Suprapubic skin (tissue), 4 donors: ENCODE data around the gene DCAF10. TPM values are rescaled to one million over a fixed set of nuclear protein-coding genes. Genes with fewer than 3 reads are reported as not detected.

Source experiments
- DNase-seq, 2 donors: peaks; one replicate each; pipeline ENCODE4 v3.0.0-alpha.2; 2019; ENCODE audit warnings: low spot score in 2 of 2
- H3K27ac ChIP-seq: fragments of 200-600 bp; sonication (generic); one replicate; pipeline ENCODE4 v1.5.1; 2019
- H3K27me3 ChIP-seq: fragments of 200-600 bp; sonication (generic); one replicate; pipeline ENCODE4 v1.5.1; 2019
- H3K36me3 ChIP-seq: fragments of 200-600 bp; sonication (generic); one replicate; pipeline ENCODE4 v1.5.1; 2019
- H3K4me1 ChIP-seq: fragments of 200-600 bp; sonication (generic); one replicate; pipeline ENCODE4 v1.5.1; 2019
- H3K4me3 ChIP-seq: fragments of 200-600 bp; sonication (generic); one replicate; pipeline ENCODE4 v1.5.1; 2019; ENCODE audit warnings: mild to moderate bottlenecking
- H3K9me3 ChIP-seq: fragments of 200-600 bp; sonication (generic); one replicate; pipeline ENCODE4 v1.5.1; 2019
- CTCF ChIP-seq, 2 donors: fragments of 200-600 bp in 1 of 2; fragments of 450-650 bp in 1 of 2; sonication (generic) in 1 of 2; IDR thresholded peaks; one replicate each; pipeline ENCODE4 v1.5.1; 2016 to 2019; ENCODE audit warnings: antibody characterized with exemption in 2 of 2, mild to moderate bottlenecking in 1 of 2, moderate library complexity in 1 of 2
- EP300 ChIP-seq: sonication (generic); formaldehyde crosslinking; IDR thresholded peaks from one replicate; pipeline ENCODE4 v1.6.1; 2017; ENCODE audit warnings: antibody characterized with exemption
- POLR2A ChIP-seq, 2 donors: fragments of 450-650 bp; IDR thresholded peaks; one replicate each; pipeline ENCODE4 v1.6.1; 2017; ENCODE audit warnings: antibody characterized with exemption in 2 of 2, mild to moderate bottlenecking in 2 of 2, moderate library complexity in 2 of 2
- POLR2AphosphoS5 ChIP-seq, 3 donors: sonication (generic); formaldehyde crosslinking; IDR thresholded peaks; one replicate each; pipeline ENCODE4 v1.6.1; 2017; ENCODE audit warnings: antibody characterized with exemption in 3 of 3
- WGBS: methylation state at CpG from one replicate; pipeline ENCODE4 v1.1.5; 2018; 5-methylcytosine and 5-hydroxymethylcytosine counted together
- total RNA-seq, 4 donors: library from RNA; depleted of rRNA; stranded (reverse); fragments of >200 nt; gene quantifications; one replicate each; pipeline ENCODE4 v1.1.0, GENCODE V29; 2016

The DCAF10 gene
- total RNA-seq, 4 donors from 2014 or later: 21.7 to 47.6 (median 26.6) TPM

DNA sequence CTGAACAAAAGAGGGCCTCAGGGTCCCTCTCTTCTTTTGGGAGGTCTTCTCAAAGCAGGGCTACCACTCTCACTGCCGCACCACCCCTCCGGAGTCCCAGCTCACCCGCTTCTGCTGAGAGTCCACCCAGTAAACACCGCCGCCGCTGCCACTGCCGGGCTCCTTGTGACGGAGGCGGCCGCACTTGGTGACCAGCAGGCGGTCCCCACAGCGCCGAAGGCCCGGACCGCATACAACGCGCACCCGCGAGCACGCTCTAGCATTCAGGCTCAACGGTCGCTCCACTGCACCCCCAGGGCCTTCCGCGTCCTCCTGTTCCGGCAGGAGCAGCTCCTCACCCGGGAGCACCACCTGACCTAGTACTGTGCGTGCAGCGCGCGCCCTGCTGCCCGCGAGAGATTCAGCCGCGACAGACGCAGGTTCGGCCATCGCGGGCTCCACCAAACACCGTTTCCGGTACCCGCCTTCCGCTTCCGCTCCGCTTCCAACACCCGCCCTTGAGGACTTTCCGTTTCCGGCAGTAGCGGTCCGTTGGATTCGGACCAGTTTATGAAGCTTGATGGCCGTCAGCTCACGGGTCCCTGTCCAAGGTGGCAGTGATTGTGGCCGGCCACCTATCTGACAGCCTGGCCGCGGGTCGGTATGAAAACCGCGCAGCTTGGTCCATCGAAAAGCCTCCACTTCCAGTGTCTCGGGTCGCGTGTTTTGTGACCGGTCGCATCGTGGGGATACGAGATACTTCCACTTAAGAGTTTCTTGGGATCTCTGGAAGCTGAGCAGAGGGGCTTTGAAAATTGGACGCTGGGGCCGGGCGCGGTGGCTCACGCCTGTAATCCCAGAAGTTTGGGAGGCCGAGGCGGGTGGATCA is 15.7 kb upstream of the DCAF10 start, which contains the start of gene EXOSC3:
Gene EXOSC3 (minus strand): TSS at position 449 of the 868 bp plus-strand sequence. CDS start 20 bp downstream, at position 429.
- 1% methylated on average over 27 of the region's 73 CpGs for WGBS
- Histone ChIP-seq H3K4me1 (peaks cover 27% of the 10 kb centered on the region), H3K9me3 (no peaks in the 10 kb centered on the region), H3K27ac (peak within 1 kb of the TSS; percentile 82), H3K4me3 (peak within 1 kb of the TSS; percentile 90), H3K36me3 (peaks cover 34% of the 10 kb centered on the region), H3K27me3 (peaks cover 7% of the 10 kb centered on the region)
- DNase-seq: peak; percentile 94 to 95
- TF ChIP-seq EP300 (no peak), POLR2A (IDR thresholded peaks at IDR 0.05) (no peak), CTCF (IDR thresholded peaks at IDR 0.05) (peak in 1 of 2 donors; percentile 8), POLR2AphosphoS5 (IDR thresholded peaks at IDR 0.05) (peak in 2 of 3 donors; percentile 79 to 80)

- no peak for TF ChIP-seq POLR2A (IDR thresholded peaks at IDR 0.05)
- TF ChIP-seq POLR2AphosphoS5 (IDR thresholded peaks at IDR 0.05): no peak
- TF ChIP-seq CTCF (IDR thresholded peaks at IDR 0.05): no peak
- TF ChIP-seq EP300: no peak
- 58% methylated on average over 24 of the region's 45 CpGs for WGBS
- peak in 1 of 2 donors; percentile 61 for DNase-seq
- Histone ChIP-seq H3K4me1 (peaks cover 27% of the 10 kb centered on the region), H3K27me3 (peaks cover 7% of the 10 kb centered on the region), H3K27ac (no peak overlapping the region), H3K9me3 (no peaks in the 10 kb centered on the region), H3K36me3 (peaks cover 13% of the 10 kb centered on the region), H3K4me3 (no peak overlapping the region)
These were observed 13.5 kb upstream of the DCAF10 start for GRCh38 chr9:37787059-37787458.

- H3K27ac ChIP-seq: no peak overlapping the region
- TF ChIP-seq CTCF (IDR thresholded peaks at IDR 0.05) (no peak), POLR2AphosphoS5 (IDR thresholded peaks at IDR 0.05) (no peak), POLR2A (IDR thresholded peaks at IDR 0.05) (no peak), EP300 (no peak)
- no peaks in the 10 kb centered on the region for H3K36me3 ChIP-seq
- peaks cover 18% of the 10 kb centered on the region for H3K4me1 ChIP-seq
- peaks cover 7% of the 10 kb centered on the region for H3K27me3 ChIP-seq
- H3K4me3 ChIP-seq: no peak overlapping the region
- 85% methylated on average over 6 of the region's 6 CpGs for WGBS
- no peak for DNase-seq
- H3K9me3 ChIP-seq: no peaks in the 10 kb centered on the region
These were observed 12.3 kb upstream of the DCAF10 start for GRCh38 chr9:37788332-37788731.

- no peak for DNase-seq
- WGBS: 95% methylated on average over 2 of the region's 2 CpGs
- peaks cover 7% of the 10 kb centered on the region for H3K27me3 ChIP-seq
- no peak overlapping the region for H3K27ac ChIP-seq
- TF ChIP-seq EP300: no peak
- no peak for TF ChIP-seq CTCF (IDR thresholded peaks at IDR 0.05)
- no peak for TF ChIP-seq POLR2A (IDR thresholded peaks at IDR 0.05)
- no peak for TF ChIP-seq POLR2AphosphoS5 (IDR thresholded peaks at IDR 0.05)
- no peaks in the 10 kb centered on the region for H3K36me3 ChIP-seq
- no peak overlapping the region for H3K4me3 ChIP-seq
- H3K9me3 ChIP-seq: no peaks in the 10 kb centered on the region
- H3K4me1 ChIP-seq: peaks cover 6% of the 10 kb centered on the region
These were observed 10.5 kb upstream of the DCAF10 start for GRCh38 chr9:37790096-37790495.

GRCh38 chr9:37792122-37792521 is 8.5 kb upstream of the DCAF10 start:
- WGBS: 84% methylated on average over 5 of the region's 5 CpGs
- no peak for DNase-seq
- peaks cover 3% of the 10 kb centered on the region for H3K27me3 ChIP-seq
- H3K27ac ChIP-seq: no peak overlapping the region
- no peaks in the 10 kb centered on the region for H3K4me1 ChIP-seq
- no peaks in the 10 kb centered on the region for H3K9me3 ChIP-seq
- no peak for TF ChIP-seq CTCF (IDR thresholded peaks at IDR 0.05)
- TF ChIP-seq POLR2A (IDR thresholded peaks at IDR 0.05): no peak
- no peak for TF ChIP-seq POLR2AphosphoS5 (IDR thresholded peaks at IDR 0.05)
- TF ChIP-seq EP300: no peak
- no peaks in the 10 kb centered on the region for H3K36me3 ChIP-seq
- no peak overlapping the region for H3K4me3 ChIP-seq
